HepG2 (cell line): ENCODE data around the gene LSMEM2. TPM values are rescaled to one million over a fixed set of nuclear protein-coding genes. Genes with fewer than 3 reads are reported as not detected.

Source experiments
- AKAP8 ChIP-seq: sonication (generic); formaldehyde crosslinking; IDR thresholded peaks from 2 replicates; pipeline ENCODE4 v1.5.1; 2020; ENCODE audit warnings: mild to moderate bottlenecking, missing genetic modification reagents
- ATF1 ChIP-seq: IDR thresholded peaks from 2 replicates; pipeline ENCODE4 v1.6.1; 2016; ENCODE audit warnings: mild to moderate bottlenecking, control low read depth
- CREM ChIP-seq, 2 experiments: sonication (generic) in 1 of 2; formaldehyde crosslinking in 1 of 2; IDR thresholded peaks; 2 replicates each; pipeline versions ENCODE4 v1.4.0 to v1.6.1; 2016 to 2020; ENCODE audit warnings: antibody characterized with exemption in 1 of 2, mild to moderate bottlenecking in 1 of 2, missing genetic modification reagents in 1 of 2
- HDAC2 ChIP-seq: sonication (generic); formaldehyde crosslinking; IDR thresholded peaks from 2 replicates; pipeline ENCODE4 v1.4.0; 2020; ENCODE audit warnings: missing genetic modification reagents
- HOXA3 ChIP-seq: sonication (generic); formaldehyde crosslinking; IDR thresholded peaks from 2 replicates; pipeline ENCODE4 v1.5.0; 2020; ENCODE audit warnings: missing genetic modification reagents
- MED13 ChIP-seq: sonication (generic); formaldehyde crosslinking; IDR thresholded peaks from 2 replicates; pipeline ENCODE4 v1.5.0; 2020; ENCODE audit warnings: missing genetic modification reagents
- MIER2 ChIP-seq: IDR thresholded peaks from 2 replicates; pipeline ENCODE4 v1.6.1; 2016; ENCODE audit warnings: missing biosample characterization, missing genetic modification reagents
- REXO4 ChIP-seq: sonication (generic); formaldehyde crosslinking; IDR thresholded peaks from 2 replicates; pipeline ENCODE4 v1.8.0; 2022; ENCODE audit warnings: missing genetic modification reagents, mild to moderate bottlenecking, borderline replicate concordance
- SIN3B ChIP-seq: fragments of 150-350 bp; IDR thresholded peaks from 2 replicates; pipeline ENCODE4 v1.6.1; 2014; ENCODE audit warnings: low read length
- SRY ChIP-seq: sonication (generic); formaldehyde crosslinking; IDR thresholded peaks from 2 replicates; pipeline ENCODE4 v1.8.0; 2022; ENCODE audit warnings: mild to moderate bottlenecking, missing genetic modification reagents
- YEATS2 ChIP-seq: sonication (generic); formaldehyde crosslinking; IDR thresholded peaks from 2 replicates; pipeline ENCODE4 v1.4.0; 2020; ENCODE audit warnings: missing genetic modification reagents, borderline replicate concordance
- ZNF124 ChIP-seq: sonication (generic); formaldehyde crosslinking; IDR thresholded peaks from 2 replicates; pipeline ENCODE4 v1.4.0; 2020; ENCODE audit warnings: missing genetic modification reagents
- ZNF260 ChIP-seq: sonication (generic); formaldehyde crosslinking; IDR thresholded peaks from 2 replicates; pipeline ENCODE4 v1.4.0; 2020; ENCODE audit warnings: missing genetic modification reagents, low read depth, mild to moderate bottlenecking, borderline replicate concordance
- ZNF451 ChIP-seq: sonication (generic); formaldehyde crosslinking; IDR thresholded peaks from 2 replicates; pipeline ENCODE4 v1.5.0; 2020; ENCODE audit warnings: mild to moderate bottlenecking, missing genetic modification reagents
- ZNF549 ChIP-seq: sonication (generic); formaldehyde crosslinking; IDR thresholded peaks from 2 replicates; pipeline ENCODE4 v1.5.0; 2020; ENCODE audit warnings: missing genetic modification reagents
- ZNF773 ChIP-seq: sonication (generic); formaldehyde crosslinking; IDR thresholded peaks from 2 replicates; pipeline ENCODE4 v1.4.0; 2020; ENCODE audit warnings: missing genetic modification reagents, borderline replicate concordance
- ZNF777 ChIP-seq: sonication (generic); formaldehyde crosslinking; IDR thresholded peaks from 2 replicates; pipeline ENCODE4 v1.4.0; 2020; ENCODE audit warnings: missing genetic modification reagents
- ZNF790 ChIP-seq: sonication (generic); formaldehyde crosslinking; IDR thresholded peaks from 2 replicates; pipeline ENCODE4 v1.8.0; 2022; ENCODE audit warnings: missing genetic modification reagents, mild to moderate bottlenecking, borderline replicate concordance
- polyA plus RNA-seq, 8 experiments: library from polyadenylated mRNA; depleted of rRNA in 3 of 8; stranded (reverse) in 7 of 8; unstranded in 1 of 8; fragments of >200 nt; fragmentation: Illumina TruSeq in 4 of 8; extraction: Trizol in 4 of 8; gene quantifications; 2 replicates each; pipeline versions ENCODE4 v1.2.1 to v1.2.3, GENCODE V29; 2011 to 2016; ENCODE audit warnings: low read depth in 4 of 8, missing spikeins in 1 of 8, mixed read lengths in 1 of 8; ENCODE audit not compliant: insufficient read depth in 1 of 8
- total RNA-seq, 5 experiments: library from RNA; depleted of rRNA; stranded (reverse); fragments of >200 nt; fragmentation: Illumina TruSeq; extraction: Trizol; gene quantifications; 2 replicates each; pipeline ENCODE4 v1.2.3, GENCODE V29; 2016; ENCODE audit warnings: low read depth in 1 of 5
- TF ChIP-seq, protein P1 (sequence below): sonication (generic); formaldehyde crosslinking; IDR thresholded peaks from 2 replicates; pipeline ENCODE4; 2020; ENCODE audit warnings: missing genetic modification reagents, mild to moderate bottlenecking, borderline replicate concordance
- TF ChIP-seq, protein P2 (sequence below): sonication (generic); formaldehyde crosslinking; IDR thresholded peaks from 2 replicates; pipeline ENCODE4 v1.5.0; 2020; ENCODE audit warnings: missing genetic modification reagents
- TF ChIP-seq, protein P3 (sequence below): sonication (generic); formaldehyde crosslinking; IDR thresholded peaks from 2 replicates; pipeline ENCODE4 v1.8.1; 2023; ENCODE audit warnings: mild to moderate bottlenecking, missing genetic modification reagents, borderline replicate concordance
- TF ChIP-seq, protein P4 (sequence below): IDR thresholded peaks from 2 replicates; pipeline ENCODE4 v1.6.1; 2016
- TF ChIP-seq, protein P5 (sequence below): sonication (generic); formaldehyde crosslinking; IDR thresholded peaks from 2 replicates; pipeline ENCODE4 v1.4.0; 2020; ENCODE audit warnings: missing genetic modification reagents

The LSMEM2 gene
- total and polyA plus RNA-seq, 2 of the 13 experiments (the other 11 are each of a cell fraction or from before 2014, with no cell fraction given): 0.07 to 0.41 TPM

DNA sequence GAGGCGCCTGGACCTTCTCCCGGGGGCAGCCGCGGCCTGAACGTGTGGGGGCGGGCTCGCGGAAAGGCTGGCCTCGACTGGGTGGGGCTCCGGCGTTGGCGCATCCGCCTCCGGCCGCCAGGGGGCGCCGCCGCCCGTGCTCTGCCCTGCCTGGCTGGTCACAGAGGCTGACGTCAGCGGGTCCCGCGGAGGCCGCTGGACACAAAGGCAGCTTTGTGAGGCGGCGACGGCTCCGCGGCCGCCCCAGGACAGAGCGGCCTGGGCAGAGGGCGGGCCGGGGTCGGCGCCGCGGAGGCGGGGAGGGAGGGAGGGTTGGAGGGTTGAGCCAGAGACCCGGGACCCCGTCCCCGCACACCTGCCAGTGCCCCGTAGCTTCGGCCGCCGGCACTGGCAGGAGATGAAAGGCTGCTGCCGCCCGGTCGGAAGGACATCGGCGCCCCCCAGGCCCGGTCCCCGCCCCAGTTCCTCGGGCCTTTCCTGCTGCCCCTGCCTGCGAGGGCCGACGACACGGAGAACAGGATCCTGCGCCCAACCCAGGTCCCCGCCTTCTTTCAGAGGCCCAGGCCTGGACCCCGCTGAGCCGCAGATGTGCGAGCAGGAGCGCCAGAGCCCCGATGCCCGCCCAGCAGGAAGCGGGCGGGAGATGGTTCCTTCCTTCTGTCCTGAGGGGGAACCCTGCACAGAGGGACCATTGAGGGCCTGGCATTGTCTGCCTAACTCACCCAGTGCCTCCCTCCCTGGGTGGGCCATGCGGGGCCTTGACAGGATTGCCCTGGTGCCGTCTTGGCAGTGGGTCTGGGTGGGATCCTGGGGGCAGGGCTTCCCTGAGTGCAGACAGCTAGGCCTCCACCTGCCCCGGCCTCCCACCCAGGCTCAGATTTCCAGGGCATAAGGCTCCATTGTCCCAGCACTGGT lies 18.6 kb upstream of the LSMEM2 start (continued):
- TF ChIP-seq, protein P1, sequence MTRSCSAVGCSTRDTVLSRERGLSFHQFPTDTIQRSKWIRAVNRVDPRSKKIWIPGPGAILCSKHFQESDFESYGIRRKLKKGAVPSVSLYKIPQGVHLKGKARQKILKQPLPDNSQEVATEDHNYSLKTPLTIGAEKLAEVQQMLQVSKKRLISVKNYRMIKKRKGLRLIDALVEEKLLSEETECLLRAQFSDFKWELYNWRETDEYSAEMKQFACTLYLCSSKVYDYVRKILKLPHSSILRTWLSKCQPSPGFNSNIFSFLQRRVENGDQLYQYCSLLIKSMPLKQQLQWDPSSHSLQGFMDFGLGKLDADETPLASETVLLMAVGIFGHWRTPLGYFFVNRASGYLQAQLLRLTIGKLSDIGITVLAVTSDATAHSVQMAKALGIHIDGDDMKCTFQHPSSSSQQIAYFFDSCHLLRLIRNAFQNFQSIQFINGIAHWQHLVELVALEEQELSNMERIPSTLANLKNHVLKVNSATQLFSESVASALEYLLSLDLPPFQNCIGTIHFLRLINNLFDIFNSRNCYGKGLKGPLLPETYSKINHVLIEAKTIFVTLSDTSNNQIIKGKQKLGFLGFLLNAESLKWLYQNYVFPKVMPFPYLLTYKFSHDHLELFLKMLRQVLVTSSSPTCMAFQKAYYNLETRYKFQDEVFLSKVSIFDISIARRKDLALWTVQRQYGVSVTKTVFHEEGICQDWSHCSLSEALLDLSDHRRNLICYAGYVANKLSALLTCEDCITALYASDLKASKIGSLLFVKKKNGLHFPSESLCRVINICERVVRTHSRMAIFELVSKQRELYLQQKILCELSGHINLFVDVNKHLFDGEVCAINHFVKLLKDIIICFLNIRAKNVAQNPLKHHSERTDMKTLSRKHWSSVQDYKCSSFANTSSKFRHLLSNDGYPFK (CRISPR knock-in tag): peak; percentile 2; the same call in 1 of the 2 replicates
- TF ChIP-seq ZNF790 (0 out of 2 replicates have a peak, but pooled peaks have one; percentile 21), REXO4 (no peak), YEATS2 (no peak), SIN3B (no peak), ZNF777 (CRISPR knock-in tag) (peak; percentile 37), AKAP8 (CRISPR knock-in tag) (peak; percentile 95), ZNF124 (peak; percentile 15), CREM (IDR thresholded peaks at IDR 0.05) (no peak), CREM (CRISPR knock-in tag; IDR thresholded peaks at IDR 0.05) (no peak), ZNF260 (CRISPR knock-in tag) (no peak), SRY (CRISPR knock-in tag) (peak; percentile 77; the same call in 1 of the 2 replicates), ZNF773 (no peak), MIER2 (no peak), ZNF451 (peak; percentile 24; the same call in 1 of the 2 replicates), HDAC2 (CRISPR knock-in tag) (peak; percentile 85), ZNF549 (CRISPR knock-in tag) (no peak), HOXA3 (CRISPR knock-in tag) (peak; percentile 83), ATF1 (CRISPR knock-in tag) (no peak), MED13 (CRISPR knock-in tag) (peak; percentile 97)
- TF ChIP-seq, protein P2, sequence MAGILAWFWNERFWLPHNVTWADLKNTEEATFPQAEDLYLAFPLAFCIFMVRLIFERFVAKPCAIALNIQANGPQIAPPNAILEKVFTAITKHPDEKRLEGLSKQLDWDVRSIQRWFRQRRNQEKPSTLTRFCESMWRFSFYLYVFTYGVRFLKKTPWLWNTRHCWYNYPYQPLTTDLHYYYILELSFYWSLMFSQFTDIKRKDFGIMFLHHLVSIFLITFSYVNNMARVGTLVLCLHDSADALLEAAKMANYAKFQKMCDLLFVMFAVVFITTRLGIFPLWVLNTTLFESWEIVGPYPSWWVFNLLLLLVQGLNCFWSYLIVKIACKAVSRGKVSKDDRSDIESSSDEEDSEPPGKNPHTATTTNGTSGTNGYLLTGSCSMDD (CRISPR knock-in tag): no peak
- TF ChIP-seq, protein P3, sequence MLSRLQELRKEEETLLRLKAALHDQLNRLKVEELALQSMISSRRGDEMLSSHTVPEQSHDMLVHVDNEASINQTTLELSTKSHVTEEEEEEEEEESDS (CRISPR knock-in tag): peak; percentile 40; the same call in 1 of the 2 replicates
- TF ChIP-seq, protein P4, sequence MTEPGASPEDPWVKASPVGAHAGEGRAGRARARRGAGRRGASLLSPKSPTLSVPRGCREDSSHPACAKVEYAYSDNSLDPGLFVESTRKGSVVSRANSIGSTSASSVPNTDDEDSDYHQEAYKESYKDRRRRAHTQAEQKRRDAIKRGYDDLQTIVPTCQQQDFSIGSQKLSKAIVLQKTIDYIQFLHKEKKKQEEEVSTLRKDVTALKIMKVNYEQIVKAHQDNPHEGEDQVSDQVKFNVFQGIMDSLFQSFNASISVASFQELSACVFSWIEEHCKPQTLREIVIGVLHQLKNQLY (CRISPR knock-in tag): no peak
- TF ChIP-seq, protein P5, sequence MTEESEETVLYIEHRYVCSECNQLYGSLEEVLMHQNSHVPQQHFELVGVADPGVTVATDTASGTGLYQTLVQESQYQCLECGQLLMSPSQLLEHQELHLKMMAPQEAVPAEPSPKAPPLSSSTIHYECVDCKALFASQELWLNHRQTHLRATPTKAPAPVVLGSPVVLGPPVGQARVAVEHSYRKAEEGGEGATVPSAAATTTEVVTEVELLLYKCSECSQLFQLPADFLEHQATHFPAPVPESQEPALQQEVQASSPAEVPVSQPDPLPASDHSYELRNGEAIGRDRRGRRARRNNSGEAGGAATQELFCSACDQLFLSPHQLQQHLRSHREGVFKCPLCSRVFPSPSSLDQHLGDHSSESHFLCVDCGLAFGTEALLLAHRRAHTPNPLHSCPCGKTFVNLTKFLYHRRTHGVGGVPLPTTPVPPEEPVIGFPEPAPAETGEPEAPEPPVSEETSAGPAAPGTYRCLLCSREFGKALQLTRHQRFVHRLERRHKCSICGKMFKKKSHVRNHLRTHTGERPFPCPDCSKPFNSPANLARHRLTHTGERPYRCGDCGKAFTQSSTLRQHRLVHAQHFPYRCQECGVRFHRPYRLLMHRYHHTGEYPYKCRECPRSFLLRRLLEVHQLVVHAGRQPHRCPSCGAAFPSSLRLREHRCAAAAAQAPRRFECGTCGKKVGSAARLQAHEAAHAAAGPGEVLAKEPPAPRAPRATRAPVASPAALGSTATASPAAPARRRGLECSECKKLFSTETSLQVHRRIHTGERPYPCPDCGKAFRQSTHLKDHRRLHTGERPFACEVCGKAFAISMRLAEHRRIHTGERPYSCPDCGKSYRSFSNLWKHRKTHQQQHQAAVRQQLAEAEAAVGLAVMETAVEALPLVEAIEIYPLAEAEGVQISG (CRISPR knock-in tag): peak; percentile 94
